Thyroid gland (tissue), 4 donors: ENCODE data around the gene SLC2A5. TPM values are rescaled to one million over a fixed set of nuclear protein-coding genes. Genes with fewer than 3 reads are reported as not detected.

Experiments used
- DNase-seq, 2 donors: peaks; one replicate each; pipeline ENCODE4 v3.0.0-alpha.2; 2019
- H3K27ac ChIP-seq, 3 donors: fragments of 200-600 bp; sonication (generic); 1 replicate in 2 of 3; 2 replicates in 1 of 3; pipeline ENCODE4 v1.5.1; 2016 to 2019; ENCODE audit warnings: mild to moderate bottlenecking in 1 of 3, moderate library complexity in 1 of 3
- H3K27me3 ChIP-seq: fragments of 200-600 bp; sonication (generic); one replicate; pipeline ENCODE4 v1.5.1; 2019
- H3K36me3 ChIP-seq, 2 donors: fragments of 200-600 bp; sonication (generic); one replicate each; pipeline ENCODE4 v1.5.1; 2016 to 2019
- H3K4me1 ChIP-seq, 2 donors: fragments of 200-600 bp; sonication (generic); one replicate each; pipeline ENCODE4 v1.5.1; 2017 to 2019
- H3K4me3 ChIP-seq, 3 donors: fragments of 200-600 bp; sonication (generic); replicated peaks in 1 of 3; 1 replicate in 2 of 3; 2 replicates in 1 of 3; pipeline ENCODE4 v1.5.1; 2016; ENCODE audit warnings: mild to moderate bottlenecking in 1 of 3
- H3K9me3 ChIP-seq: fragments of 200-600 bp; sonication (generic); one replicate; pipeline ENCODE4 v1.5.1; 2017
- CTCF ChIP-seq, 6 experiments: fragments of 200-600 bp in 3 of 6; fragments of 450-650 bp in 3 of 6; sonication (generic) in 3 of 6; IDR thresholded peaks; one replicate each; pipeline ENCODE4 v1.5.1; 2016 to 2019; ENCODE audit warnings: antibody characterized with exemption in 6 of 6, mild to moderate bottlenecking in 2 of 6, inconsistent platforms in 1 of 6, moderate library complexity in 1 of 6
- POLR2A ChIP-seq, 2 donors: fragments of 450-650 bp; IDR thresholded peaks; one replicate each; pipeline ENCODE4 v1.6.1; 2017; ENCODE audit warnings: antibody characterized with exemption in 2 of 2, mild to moderate bottlenecking in 2 of 2, moderate library complexity in 1 of 2
- WGBS, 2 donors: methylation state at CpG; one replicate each; pipeline ENCODE4 v1.1.5; 2017; 5-methylcytosine and 5-hydroxymethylcytosine counted together
- intact Hi-C: fragments of 100-400 bp; cut with DNase I; formaldehyde crosslinking; loops from one replicate; pipeline ENCODE4 v1.15.1; 2023
- total RNA-seq, 4 donors: library from RNA; depleted of rRNA; stranded (reverse); fragments of >200 nt; gene quantifications; one replicate each; pipeline ENCODE4 v1.2.3, GENCODE V29; 2016

Gene SLC2A5
- total RNA-seq, 4 donors from 2014 or later: 0.73 to 1.1 (median 0.88) TPM

GRCh38 chr1:9106286-9106685, 36.9 kb upstream of the SLC2A5 start:
- H3K4me3 ChIP-seq: no peak overlapping the region
- no peak for DNase-seq
- H3K9me3 ChIP-seq: no peaks in the 10 kb centered on the region
- H3K4me1 ChIP-seq: peaks cover 0 to 4% of the 10 kb centered on the region in 2 donors
- intact Hi-C loops: no loop called here
- peaks cover 16 to 18% of the 10 kb centered on the region in 2 donors for H3K36me3 ChIP-seq
- TF ChIP-seq CTCF (IDR thresholded peaks at IDR 0.05): no peak
- no peak for TF ChIP-seq POLR2A (IDR thresholded peaks at IDR 0.05)
- 76 to 87% methylated on average over 14 of the region's 14 CpGs for WGBS, 2 donors
- H3K27me3 ChIP-seq: no peaks in the 10 kb centered on the region
- no peak overlapping the region for H3K27ac ChIP-seq

DNA sequence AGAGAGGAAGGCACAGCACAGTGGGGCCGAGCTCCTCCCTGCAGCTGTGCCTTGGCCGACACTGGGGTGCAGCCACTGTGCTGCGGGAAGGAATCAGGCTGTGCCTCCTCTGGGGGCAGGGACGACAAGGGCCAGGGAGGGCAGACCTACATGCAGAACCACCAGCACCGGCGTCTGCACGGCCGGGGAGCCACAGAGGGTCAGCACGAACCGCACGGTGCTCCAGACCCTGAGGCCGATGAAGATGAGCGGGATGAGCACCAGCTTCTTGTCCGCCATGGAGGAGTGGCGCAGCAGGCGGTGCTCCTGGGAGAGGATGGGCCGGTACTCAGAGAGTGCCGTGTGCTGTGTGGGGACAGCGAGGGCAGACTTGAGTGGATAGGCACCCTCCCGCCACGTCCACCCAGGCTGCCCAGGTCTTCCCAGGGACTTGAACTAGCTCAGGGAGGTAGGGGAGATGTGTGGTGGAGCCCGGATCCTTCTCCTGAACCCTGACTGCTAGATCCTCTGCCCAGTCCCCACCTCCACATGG, 36.0 kb upstream of the SLC2A5 start:
- no peak for DNase-seq
- intact Hi-C loops: no loop called here

DNA sequence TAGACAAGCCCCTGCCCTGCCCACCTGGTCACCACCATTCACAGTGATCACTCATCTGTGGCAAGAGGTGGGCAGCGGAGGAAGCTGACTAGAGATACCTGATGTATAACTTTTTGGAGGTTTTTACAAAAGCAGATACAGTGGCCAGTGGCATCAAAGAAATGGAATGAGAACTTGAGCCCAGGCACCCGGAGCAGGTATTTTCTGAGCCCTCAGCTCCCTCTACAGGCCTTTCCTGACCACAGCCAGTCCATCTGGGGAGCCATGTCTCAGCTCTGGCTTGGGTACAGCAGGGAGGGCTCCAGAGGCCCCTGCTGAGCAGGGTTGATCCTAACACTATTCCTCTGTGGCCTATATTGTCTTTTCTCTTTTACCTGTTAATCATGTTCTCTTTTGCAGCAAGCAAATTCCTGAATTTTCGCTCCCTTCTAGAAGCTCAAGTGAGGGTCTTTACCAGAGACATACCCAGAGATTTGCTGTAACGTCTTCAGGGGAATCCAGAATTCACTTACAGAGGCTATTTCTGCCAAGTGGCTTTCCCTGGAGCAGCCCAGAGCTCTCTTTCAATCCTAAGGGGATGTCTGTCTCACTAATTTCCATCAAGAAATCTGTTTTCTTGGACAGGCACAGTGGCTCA, 32.2 kb upstream of the SLC2A5 start:
- H3K36me3 ChIP-seq: peaks cover 15 to 16% of the 10 kb centered on the region in 2 donors
- WGBS, 2 donors: 56 to 67% methylated on average over 4 of the region's 4 CpGs
- no peak for DNase-seq
- no peaks in the 10 kb centered on the region for H3K4me1 ChIP-seq
- intact Hi-C loops: no loop called here
- no peaks in the 10 kb centered on the region for H3K9me3 ChIP-seq
- no peaks in the 10 kb centered on the region for H3K27me3 ChIP-seq
- TF ChIP-seq POLR2A (IDR thresholded peaks at IDR 0.05) (no peak), CTCF (IDR thresholded peaks at IDR 0.05) (peak in 1 of 6 experiments; percentile 40)
- no peak overlapping the region for H3K27ac ChIP-seq
- H3K4me3 ChIP-seq: no peak overlapping the region

More for the DNA sequence above, 36.0 kb upstream of the SLC2A5 start:
- Histone ChIP-seq H3K27ac (no peak overlapping the region), H3K27me3 (no peaks in the 10 kb centered on the region), H3K36me3 (peaks cover 16 to 18% of the 10 kb centered on the region in 2 donors), H3K4me3 (no peak overlapping the region), H3K9me3 (no peaks in the 10 kb centered on the region), H3K4me1 (no peaks in the 10 kb centered on the region)
- WGBS, 2 donors: 94 to 97% methylated on average over 18 to 20 of the region's 22 CpGs
- TF ChIP-seq POLR2A (IDR thresholded peaks at IDR 0.05): no peak
- TF ChIP-seq CTCF (IDR thresholded peaks at IDR 0.05): no peak

DNA sequence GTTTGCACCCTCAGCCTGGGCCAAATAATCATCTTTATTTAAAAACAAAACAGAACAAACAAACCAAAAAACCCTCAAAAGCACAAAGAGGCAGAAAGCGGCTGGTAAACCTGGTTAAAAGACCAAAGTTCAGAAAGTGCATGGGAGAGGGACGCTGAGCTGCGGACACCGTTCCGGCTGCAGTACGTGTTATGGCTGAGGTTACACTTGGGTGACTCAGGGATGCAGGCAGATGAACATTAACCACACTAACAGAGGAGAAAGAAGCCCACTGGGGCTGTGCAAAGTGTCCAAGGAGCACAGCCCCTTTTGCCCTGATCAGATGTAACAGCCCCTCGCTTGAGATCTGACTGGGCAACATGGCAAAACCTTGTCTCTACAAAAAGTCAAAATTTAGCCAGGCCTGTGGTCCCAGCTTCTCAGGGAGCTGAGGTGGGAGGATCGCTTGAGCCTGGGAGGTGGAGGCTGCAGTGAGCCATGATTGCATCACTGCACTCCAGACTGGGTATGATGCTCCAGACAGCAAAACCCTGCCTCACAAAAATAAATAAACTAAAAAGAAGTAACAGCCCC, 31.1 kb upstream of the SLC2A5 start:
- no peak overlapping the region for H3K4me3 ChIP-seq
- no peaks in the 10 kb centered on the region for H3K27me3 ChIP-seq
- H3K27ac ChIP-seq: no peak overlapping the region
- peaks cover 13 to 15% of the 10 kb centered on the region in 2 donors for H3K36me3 ChIP-seq
- no peaks in the 10 kb centered on the region for H3K9me3 ChIP-seq
- no peaks in the 10 kb centered on the region for H3K4me1 ChIP-seq
- TF ChIP-seq POLR2A (IDR thresholded peaks at IDR 0.05): no peak
- TF ChIP-seq CTCF (IDR thresholded peaks at IDR 0.05): no peak
- 92 to 94% methylated on average over 8 of the region's 8 CpGs for WGBS, 2 donors
- no peak for DNase-seq
- intact Hi-C loops: no loop called here

GRCh38 chr1:9099555-9099954, 30.1 kb upstream of the SLC2A5 start:
- Histone ChIP-seq H3K4me3 (no peak overlapping the region), H3K4me1 (no peaks in the 10 kb centered on the region), H3K9me3 (no peaks in the 10 kb centered on the region), H3K27me3 (no peaks in the 10 kb centered on the region), H3K36me3 (peaks cover 13 to 15% of the 10 kb centered on the region in 2 donors), H3K27ac (no peak overlapping the region)
- WGBS, 2 donors: 86 to 87% methylated on average over 3 to 5 of the region's 7 CpGs
- TF ChIP-seq POLR2A (IDR thresholded peaks at IDR 0.05): no peak
- TF ChIP-seq CTCF (IDR thresholded peaks at IDR 0.05): no peak
- intact Hi-C loops: no loop called here
- DNase-seq: no peak
